Right ventricle myocardium inferior (tissue), 1 donor: ENCODE measurements around the gene CES2. TPM values are rescaled to one million over a fixed set of nuclear protein-coding genes. Genes with fewer than 3 reads are reported as not detected.
"Not testable (repeated sequence)": the region's sequence is repeated elsewhere in the genome, so short reads cannot be mapped to it uniquely, and the experiment has no call there.

Source experiments
- ATAC-seq: fragments of 200-7000 bp; cut with Tn5 transposase; one replicate; pipeline ENCODE4 v1.9.1; 2020; ENCODE audit warnings: mild to moderate bottlenecking, moderate library complexity
- DNase-seq: peaks from one replicate; pipeline ENCODE4 v3.0.0; 2021; ENCODE audit errors: missing footprints
- intact Hi-C: fragments of 100-400 bp; cut with DNase I; formaldehyde crosslinking; loops from one replicate; pipeline ENCODE4 v1.11.0; 2022
- total RNA-seq: library from RNA; stranded (reverse); fragmentation: NEBNext Ultra II Directional; extraction: Animal tissue kit (Norgen Biotek cat#: 25700); gene quantifications from one replicate; pipeline ENCODE4 v1.2.1, GENCODE V29; 2021
- donor health status: DM: no; HTN: yes; CAD: no; lungs with severe emphysema.

The CES2 gene
- total RNA-seq, 1 donor from 2014 or later = 126 TPM

DNA sequence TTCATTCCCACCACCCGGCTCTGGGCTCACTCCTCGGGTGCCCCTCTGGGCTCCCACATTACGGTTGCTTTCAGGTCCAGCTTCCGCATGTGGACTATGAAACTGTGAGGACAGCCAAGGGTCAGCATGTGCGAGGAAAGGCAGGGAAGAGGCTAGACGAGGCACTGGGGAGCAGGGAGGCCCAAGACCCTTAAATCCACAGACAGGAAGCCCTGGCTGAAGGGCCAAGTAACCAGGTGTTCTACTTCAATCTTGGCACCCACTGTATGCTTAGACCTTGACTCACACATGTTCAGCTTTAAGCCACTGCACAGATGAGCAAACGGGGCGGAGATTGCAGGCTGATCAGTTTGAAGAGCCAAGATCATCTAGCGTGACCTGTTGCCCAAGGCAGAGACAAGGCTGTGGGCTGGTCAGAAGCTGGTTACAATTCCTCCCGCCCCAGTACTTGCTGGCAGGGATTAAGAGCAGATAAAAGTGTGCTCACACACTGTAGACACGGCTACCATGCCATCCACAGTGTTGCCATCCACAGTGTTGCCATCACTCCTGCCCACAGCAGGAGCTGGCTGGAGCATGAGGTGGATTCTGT is 53.0 kb downstream of the CES2 start, which contains the start of gene CES4A:
CES4A (plus strand) TSS at position 393 of the 592 bp plus-strand sequence; CDS start at position 577, 184 bp downstream.
- intact Hi-C loops = no loop called here
- no peak for DNase-seq
- ATAC-seq = peak; percentile 13

DNA sequence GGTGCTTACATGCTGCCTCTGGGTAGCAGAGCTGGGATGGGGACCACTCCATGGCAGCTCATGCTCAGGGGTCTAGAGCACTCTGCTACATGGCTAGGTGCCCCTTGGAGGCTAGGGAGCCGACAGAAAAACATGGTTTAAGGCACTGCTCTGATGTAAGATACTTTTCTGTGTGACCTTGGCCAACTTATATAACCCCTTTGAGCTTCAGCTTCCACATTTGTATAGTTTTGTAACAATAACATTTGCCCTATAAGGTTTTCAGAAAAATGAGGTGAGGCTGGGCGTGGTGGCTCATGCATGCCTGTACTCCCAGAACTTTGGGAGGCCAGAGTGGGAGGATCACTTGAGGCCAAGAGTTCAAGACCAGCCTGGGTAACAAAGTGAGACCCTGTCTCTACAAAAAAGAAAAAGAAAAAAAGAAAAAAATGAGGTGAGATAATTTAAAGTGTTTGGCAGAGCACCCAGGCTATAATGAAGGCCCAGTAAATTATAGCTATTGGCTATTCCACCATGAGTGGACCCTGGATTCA is 56.3 kb downstream of the CES2 start:
- intact Hi-C loops = no loop called here
- DNase-seq = no peak
- ATAC-seq = no peak

DNA sequence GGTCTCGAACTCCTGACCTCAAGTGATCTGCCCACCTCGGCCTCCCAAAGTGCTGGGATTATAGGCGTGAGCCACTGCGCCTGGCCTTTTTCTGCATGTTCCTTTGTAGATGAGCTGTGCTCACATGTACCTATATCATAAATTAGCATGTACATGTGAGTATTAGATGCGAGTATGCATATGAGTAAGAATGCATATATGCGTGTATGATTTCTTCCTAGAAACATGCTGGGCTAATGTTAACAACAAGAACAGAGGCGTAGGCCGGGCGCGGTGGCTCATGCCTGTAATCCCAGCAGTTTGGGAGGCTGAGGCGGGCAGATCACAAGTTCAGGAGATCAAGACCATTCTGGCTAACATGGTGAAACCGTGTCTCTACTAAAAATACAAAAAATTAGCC is 58.2 kb downstream of the CES2 start:
- intact Hi-C loops, ATAC-seq, DNase-seq: not testable (repeated sequence)

Other genes with a start within 250 kb of the CES2 start
- 10.9 TPM for gene CMTM4, start 238.8 kb upstream of the CES2 start, total RNA-seq
- 76.6 TPM for gene DYNC1LI2, start 183.9 kb upstream of the CES2 start, total RNA-seq
- not detected for gene TERB1, start 133.9 kb upstream of the CES2 start, total RNA-seq
- 32.4 TPM for gene NAE1, start 104.5 kb upstream of the CES2 start, total RNA-seq
- gene CA7, start 91.1 kb upstream of the CES2 start, total RNA-seq = not detected
- gene PDP2, start 55.0 kb upstream of the CES2 start, total RNA-seq = 3.1 TPM
- gene CDH16, start 16.6 kb upstream of the CES2 start, total RNA-seq = 0.16 TPM
- 84.3 TPM for gene RRAD, start 10.0 kb upstream of the CES2 start, total RNA-seq
- gene CIAO2B, start 1.1 kb upstream of the CES2 start, total RNA-seq = 127 TPM
- gene CES3, start 25.8 kb downstream of the CES2 start, total RNA-seq = 0.78 TPM
- 4.6 TPM for gene CES4A, start 53.1 kb downstream of the CES2 start, total RNA-seq
- gene CBFB, start 93.6 kb downstream of the CES2 start, total RNA-seq = 22.0 TPM
- 10.8 TPM for gene PHAF1, start 174.4 kb downstream of the CES2 start, total RNA-seq
- 9.3 TPM for gene B3GNT9, start 215.5 kb downstream of the CES2 start, total RNA-seq
- 8.2 TPM for gene TRADD, start 224.4 kb downstream of the CES2 start, total RNA-seq
- gene FBXL8, start 224.4 kb downstream of the CES2 start, total RNA-seq = 10.8 TPM
- gene HSF4, start 229.2 kb downstream of the CES2 start, total RNA-seq = 49.9 TPM
- 109 TPM for gene NOL3, start 235.0 kb downstream of the CES2 start, total RNA-seq
- gene MATCAP1, start 248.4 kb downstream of the CES2 start, total RNA-seq = 9.8 TPM